GM18511 (cell line): ENCODE measurements around the gene OPCML.
A peak's percentile ranks its signal among the peaks of the same experiment; 100 is the strongest.
"Not testable (repeated sequence)": the region's sequence is repeated elsewhere in the genome, so short reads cannot be mapped to it uniquely, and the experiment has no call there.

Experiments
- ATAC-seq: cut with Tn5 transposase; IDR thresholded peaks from one replicate; pipeline ENCODE4 v1.9.1; 2021; ENCODE audit warnings: mild to moderate bottlenecking, moderate library complexity; ENCODE audit not compliant: unreplicated experiment

OPCML gene

GRCh38 chr11:132430429-132431062 lies 1101.8 kb downstream of the OPCML start:
- no peak for ATAC-seq

GRCh38 chr11:132429685-132430084 lies 1102.6 kb downstream of the OPCML start:
- no peak for ATAC-seq

- no peak for ATAC-seq
Observed at GRCh38 chr11:132427611-132428010, 1104.7 kb downstream of the OPCML start.

GRCh38 chr11:132424433-132424832 lies 1107.9 kb downstream of the OPCML start:
- ATAC-seq: no peak

GRCh38 chr11:132423266-132423665 lies 1109.0 kb downstream of the OPCML start:
- ATAC-seq: no peak

GRCh38 chr11:132422722-132423121 lies 1109.6 kb downstream of the OPCML start:
- ATAC-seq: no peak

GRCh38 chr11:132421555-132421954 lies 1110.7 kb downstream of the OPCML start:
- no peak for ATAC-seq

GRCh38 chr11:132414451-132414850 lies 1117.8 kb downstream of the OPCML start:
- no peak for ATAC-seq

- no peak for ATAC-seq
Observed at GRCh38 chr11:132410383-132410782, 1121.9 kb downstream of the OPCML start.

GRCh38 chr11:132409573-132410355 lies 1122.5 kb downstream of the OPCML start:
- no peak for ATAC-seq

GRCh38 chr11:132408877-132409276 lies 1123.4 kb downstream of the OPCML start:
- ATAC-seq: peak; percentile 40

- ATAC-seq: no peak
Observed at GRCh38 chr11:132405728-132406127, 1126.6 kb downstream of the OPCML start.

GRCh38 chr11:132402071-132402684 lies 1130.1 kb downstream of the OPCML start:
- peak; percentile 58 for ATAC-seq

GRCh38 chr11:132396318-132396717 lies 1136.0 kb downstream of the OPCML start:
- ATAC-seq: no peak

GRCh38 chr11:132395434-132395833 lies 1136.9 kb downstream of the OPCML start:
- ATAC-seq: no peak

- no peak for ATAC-seq
Observed at GRCh38 chr11:132379540-132379939, 1152.8 kb downstream of the OPCML start.

GRCh38 chr11:132373405-132374143 lies 1158.7 kb downstream of the OPCML start:
- no peak for ATAC-seq

GRCh38 chr11:132370114-132370513 lies 1162.2 kb downstream of the OPCML start:
- ATAC-seq: not testable (repeated sequence)

GRCh38 chr11:132367293-132367692 lies 1165.0 kb downstream of the OPCML start:
- ATAC-seq: no peak

- no peak for ATAC-seq
Observed at GRCh38 chr11:132365650-132366049, 1166.7 kb downstream of the OPCML start.
